ENCODE results near the gene DENND4A. TPM values are rescaled to one million over a fixed set of nuclear protein-coding genes. Genes with fewer than 3 reads are reported as not detected.
"Not testable (repeated sequence)": the region's sequence is repeated elsewhere in the genome, so short reads cannot be mapped to it uniquely, and the experiment has no call there.

The DENND4A gene
- total RNA-seq, 1 experiment from 2014 or later = 16.4 TPM

DNA sequence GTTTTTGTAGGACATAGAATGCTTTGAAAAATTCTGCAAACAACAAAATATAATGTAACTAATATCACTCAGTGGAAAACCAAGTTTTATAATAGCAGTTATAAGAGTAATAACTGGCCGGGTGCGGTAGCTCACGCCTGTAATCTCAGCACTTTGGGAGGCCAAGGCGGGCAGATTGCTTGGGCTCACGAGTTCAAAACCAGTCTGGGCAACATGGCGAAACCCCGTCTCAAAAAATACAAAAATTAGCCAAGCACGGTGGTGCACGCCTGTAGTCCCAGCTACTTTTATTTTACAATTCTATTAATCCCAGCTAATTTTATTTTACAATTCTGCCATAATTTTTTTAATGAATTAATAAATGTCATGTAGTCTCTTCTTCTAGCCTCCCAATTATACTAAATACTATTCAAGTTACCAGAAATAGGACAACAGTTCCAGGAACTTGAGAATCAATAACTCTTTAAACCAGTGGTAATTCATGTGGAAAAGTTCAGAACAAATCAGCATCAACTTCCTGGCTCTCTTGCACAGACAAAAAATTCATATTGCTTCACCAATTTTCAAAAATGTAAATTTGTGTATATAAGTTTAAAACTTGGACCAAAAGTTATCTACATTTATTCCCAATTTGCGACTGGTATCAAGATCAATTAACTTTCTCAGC is 2.2 kb downstream of the DENND4A start:
- no peak for DNase-seq (ENCODE audit: low read depth)

DNA sequence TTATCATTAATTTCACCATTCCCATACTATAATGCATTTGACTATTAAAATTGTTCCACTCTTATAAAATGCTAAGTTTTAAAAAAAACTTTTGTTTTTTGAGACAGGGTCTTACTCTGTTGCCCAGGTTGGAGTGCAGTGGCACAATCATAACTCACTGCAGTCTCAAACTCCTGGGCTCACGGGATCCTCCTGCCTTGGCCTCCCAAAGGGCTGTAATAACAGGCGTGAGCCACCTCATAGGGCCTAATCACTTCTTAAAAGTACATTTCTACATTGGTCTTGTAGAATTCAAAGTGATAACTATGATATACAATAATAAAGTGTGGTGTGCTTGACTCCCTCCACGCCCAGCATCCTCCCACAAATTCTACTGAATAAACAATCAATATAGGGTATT is 3.0 kb downstream of the DENND4A start:
- no peak for DNase-seq (ENCODE audit: low read depth)

DNA sequence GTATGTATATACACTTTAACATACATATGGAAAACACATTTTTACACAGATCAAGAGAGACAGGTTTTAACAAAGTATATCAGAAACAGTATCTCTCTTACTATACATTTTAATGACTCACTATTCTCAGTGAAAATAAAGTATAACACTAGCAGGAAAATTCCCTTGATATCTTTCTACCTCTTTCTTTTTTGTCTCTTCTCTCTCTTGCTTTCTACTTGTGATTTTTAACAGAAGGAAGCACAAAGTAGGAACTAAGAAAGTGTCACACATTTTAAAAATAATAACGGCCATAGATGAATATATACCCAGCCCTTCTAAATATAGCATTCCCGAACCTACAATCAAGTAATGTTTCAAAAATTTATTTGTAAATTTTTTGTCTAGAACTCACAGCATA is 4.8 kb downstream of the DENND4A start:
- DNase-seq (ENCODE audit: low read depth) = no peak

DNA sequence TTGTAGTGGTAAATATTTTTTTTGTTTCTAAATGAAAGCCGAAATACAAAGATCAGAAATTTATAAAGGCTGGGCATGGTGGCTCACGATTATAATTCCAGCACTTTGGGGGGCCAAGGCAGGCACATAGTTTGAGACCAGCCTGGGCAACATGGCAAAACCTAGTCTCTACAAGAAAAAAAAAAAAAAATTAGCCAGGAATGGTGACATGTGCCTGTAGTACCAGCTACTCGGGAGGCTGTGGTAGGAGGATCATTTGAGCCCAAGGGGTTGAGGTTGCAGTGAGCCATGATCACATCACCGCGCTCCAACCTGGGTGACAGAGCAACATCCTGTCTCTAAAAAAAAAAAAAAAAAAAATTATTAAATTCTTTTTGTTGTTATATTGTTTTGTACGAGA is 6.9 kb downstream of the DENND4A start:
- no peak for DNase-seq (ENCODE audit: low read depth)

DNA sequence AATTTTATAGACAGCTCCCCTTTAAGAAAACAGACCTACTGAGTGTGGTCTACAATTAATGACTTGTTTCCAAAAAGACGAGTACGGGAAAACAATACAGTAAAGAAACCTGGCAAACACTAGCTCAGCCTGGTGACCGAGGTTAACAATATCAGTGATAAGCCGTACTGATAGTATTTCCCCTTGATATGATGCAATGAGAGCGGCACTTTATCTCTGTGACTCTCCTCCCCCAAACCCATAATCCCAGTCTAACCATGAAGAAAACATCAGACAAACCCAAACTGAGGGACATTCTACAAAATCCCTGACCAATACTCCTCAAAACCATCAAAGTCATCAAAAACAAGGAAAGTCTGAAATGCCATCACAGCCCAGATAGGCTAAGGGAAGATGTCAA is 8.2 kb downstream of the DENND4A start:
- no peak for DNase-seq (ENCODE audit: low read depth)

DNA sequence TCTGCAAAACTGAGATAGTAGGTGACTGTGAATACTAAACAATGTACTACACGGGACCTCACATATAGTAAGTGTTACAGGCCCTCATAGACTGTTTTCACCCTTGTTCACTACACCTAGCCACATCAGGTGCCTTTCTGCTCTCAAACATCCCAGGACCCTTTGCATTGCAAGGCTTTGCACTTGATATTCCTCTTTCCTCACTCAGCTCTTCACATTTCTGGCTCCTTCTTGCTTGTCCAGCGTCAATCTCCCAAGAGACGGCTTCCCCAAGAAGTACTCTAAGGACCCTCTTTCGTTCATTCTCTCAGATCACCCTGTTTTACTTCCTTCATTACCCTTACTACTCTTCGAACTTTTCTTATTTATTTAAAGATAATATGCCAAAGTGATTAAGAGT is 10.0 kb downstream of the DENND4A start:
- no peak for DNase-seq (ENCODE audit: low read depth)

DNA sequence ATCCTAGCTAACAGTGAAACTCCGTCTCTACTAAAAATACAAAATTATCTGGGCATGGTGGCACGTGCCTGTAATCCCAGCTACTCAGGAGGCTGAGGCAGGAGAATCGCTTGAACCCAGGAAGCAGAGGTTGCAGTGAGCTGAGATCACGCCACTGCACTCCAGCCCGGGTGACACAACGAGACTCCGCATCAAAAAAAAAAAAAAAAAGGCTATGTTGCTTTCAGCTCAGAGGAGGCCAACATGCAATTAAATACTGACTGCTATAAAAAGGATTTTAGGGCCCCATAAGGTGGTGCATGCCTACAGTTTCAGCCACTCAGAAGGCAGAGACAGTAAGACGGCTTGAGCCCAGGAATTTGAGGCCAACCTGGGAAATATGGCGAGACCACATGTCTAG is 13.4 kb downstream of the DENND4A start:
- DNase-seq (ENCODE audit: low read depth) = not testable (repeated sequence)

DNA sequence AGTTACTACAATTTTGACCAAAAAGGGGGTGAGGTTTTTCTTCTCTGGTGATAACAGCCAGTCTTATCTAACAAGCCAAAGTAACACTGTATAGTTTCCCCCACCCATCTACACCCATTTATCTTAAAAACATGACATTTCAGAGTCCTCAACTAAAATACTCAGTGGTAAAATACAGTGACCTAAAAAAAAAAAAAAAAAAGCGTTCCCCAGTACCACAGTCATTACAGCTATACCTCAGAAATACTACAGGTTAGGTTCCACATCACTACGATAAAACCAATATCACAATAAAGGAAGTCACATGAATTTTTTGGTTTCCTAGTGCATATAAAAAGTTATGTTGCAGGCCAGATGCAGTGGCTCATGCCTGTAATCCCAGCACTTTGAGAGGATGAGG is 13.8 kb downstream of the DENND4A start:
- DNase-seq (ENCODE audit: low read depth) = no peak

DNA sequence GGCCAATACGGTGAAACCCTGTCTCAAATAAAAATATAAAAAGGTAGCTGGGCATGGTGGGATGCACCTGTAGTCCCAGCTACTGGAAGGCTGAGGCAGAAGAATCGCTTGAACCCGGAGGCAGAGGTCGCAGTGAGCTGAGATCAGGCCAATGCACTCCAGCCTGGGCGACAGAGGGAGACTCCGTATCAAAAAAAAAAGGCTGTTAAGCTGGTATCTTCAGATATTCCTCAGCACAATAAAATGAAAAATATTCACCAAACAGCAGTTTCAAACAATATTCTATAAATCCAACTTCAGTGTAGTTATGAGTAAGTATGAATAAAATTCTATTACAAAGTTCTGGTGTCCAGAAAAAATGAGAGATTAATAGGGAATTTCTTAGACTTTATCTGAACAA is 14.2 kb downstream of the DENND4A start:
- no peak for DNase-seq (ENCODE audit: low read depth)

DNA sequence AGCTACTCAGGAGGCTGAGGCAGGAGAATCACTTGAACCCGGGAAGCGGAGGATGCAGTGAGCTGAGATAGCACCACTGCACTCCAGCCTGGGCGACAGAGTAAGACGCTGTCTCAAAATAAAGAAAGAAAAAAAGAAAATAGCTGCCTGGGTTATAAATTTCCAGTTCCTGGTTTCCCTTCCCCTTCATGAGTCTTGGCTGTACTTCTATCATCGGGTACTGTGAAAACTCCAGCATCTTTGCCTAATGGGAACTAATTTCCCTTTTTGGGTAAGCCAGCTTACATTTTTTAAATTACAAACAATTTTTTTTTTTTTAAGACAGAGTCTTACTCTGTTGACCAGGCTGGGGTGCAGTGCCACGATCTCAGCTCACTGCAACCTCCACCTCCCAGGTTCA is 15.0 kb downstream of the DENND4A start:
- DNase-seq (ENCODE audit: low read depth) = no peak

DNA sequence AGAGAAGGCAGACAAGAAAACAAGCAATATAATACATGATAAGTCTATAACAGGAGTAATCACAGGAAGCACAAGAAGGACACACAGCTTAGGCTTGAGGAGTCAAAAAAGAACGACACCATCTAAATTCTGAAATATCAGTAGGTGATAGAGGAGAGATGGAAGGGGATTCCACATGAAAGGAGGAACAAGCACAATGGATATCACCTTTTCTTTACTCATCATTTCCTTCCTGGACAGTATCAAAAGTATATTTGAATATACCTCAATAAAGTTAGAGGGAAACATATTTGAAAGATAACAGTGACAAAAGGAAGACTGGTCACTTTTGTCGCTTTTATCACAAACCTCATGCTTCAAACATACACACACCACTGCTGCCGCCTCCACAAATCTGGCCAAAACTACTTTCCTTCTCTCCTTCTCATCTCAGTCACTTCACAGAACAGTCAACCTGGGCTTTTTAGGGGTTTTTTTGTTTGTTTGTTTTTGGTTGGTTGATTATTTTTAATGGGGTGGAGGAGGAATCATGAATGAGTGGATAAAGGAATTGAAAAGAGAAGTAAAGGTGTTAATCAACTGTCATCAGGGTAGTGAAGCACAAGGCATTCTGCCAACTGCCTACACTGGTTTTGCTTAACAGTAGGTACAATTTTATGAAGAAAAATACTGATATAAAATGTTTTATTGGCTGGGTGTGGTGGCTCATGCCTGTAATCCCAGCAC is 18.5 kb downstream of the DENND4A start:
- DNase-seq (ENCODE audit: low read depth) = no peak

DNA sequence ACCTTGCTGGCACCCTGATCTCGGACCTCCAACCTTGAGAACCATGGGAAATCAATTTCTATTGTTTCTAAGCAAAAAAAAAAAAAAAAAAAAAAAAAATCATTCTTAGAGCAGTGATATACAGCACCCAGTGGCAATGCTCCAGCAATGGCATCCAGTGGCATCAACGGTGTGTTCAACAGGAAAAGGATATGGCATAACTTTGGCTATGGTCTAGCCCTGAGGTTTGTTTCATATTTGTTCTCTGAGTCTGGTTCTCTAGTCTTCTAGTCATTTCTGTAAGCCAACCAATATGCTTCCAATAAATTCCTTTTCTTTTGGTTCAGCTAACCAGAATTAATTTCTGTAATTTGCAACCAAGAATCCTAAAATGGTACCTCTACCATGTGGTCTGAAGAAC is 19.2 kb downstream of the DENND4A start:
- no peak for DNase-seq (ENCODE audit: low read depth)

DNA sequence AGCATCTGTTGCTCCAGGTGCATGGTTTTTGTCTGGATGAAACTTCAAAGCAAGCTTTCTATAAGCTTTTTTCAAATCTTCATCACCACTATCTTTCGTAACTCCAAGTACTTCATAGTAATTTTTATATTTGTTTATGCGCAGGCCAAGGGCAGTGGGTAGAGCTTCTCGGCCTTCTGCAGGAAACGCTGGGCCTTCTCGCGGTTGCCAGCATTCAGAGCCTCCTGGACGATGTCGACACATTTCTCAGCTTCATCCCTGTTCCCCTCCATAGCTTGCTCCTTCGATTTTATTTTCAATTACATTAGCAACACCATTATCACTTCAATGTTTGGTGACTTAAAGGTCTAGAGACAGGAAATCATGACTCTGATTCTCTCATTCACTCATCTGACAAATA is 20.2 kb downstream of the DENND4A start:
- no peak for DNase-seq (ENCODE audit: low read depth)

DNA sequence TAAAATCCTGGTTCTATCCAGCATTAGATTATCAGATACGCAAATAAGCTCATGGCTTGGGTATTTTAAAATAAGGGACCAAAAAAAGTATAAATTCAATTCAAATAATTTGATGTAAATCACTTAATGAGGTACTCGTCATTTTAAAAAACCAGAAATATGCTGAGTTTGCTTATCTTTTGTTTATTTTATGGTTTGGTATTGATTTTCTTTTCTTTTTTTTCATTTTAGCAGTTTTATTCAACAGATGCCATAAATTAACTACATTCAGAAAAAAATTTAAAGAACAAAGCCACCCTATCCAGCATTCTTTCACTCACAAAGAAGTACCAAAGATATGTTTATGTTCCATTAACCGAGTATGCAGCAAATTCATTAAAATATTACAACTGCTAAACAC is 22.6 kb downstream of the DENND4A start:
- no peak for DNase-seq (ENCODE audit: low read depth)

DNA sequence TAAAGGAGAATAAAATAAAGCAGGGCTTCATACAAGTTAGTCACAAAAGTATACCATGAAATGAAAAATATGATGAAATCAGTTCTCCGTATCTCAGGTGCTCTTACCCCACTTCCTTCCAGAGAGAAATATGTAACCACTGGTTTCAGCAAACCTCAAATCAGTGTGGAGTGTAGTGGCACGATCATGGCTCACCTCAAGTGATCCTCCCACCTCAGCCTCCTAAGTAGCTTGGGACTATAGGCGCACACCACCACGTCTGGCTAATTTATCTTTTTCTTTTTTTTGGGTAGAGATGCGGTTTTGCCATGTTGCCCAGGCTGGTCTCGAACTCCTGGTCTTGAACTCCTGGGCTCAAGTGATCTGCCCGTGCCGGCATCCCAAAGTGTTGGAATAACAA is 24.2 kb downstream of the DENND4A start:
- DNase-seq (ENCODE audit: low read depth) = no peak

DNA sequence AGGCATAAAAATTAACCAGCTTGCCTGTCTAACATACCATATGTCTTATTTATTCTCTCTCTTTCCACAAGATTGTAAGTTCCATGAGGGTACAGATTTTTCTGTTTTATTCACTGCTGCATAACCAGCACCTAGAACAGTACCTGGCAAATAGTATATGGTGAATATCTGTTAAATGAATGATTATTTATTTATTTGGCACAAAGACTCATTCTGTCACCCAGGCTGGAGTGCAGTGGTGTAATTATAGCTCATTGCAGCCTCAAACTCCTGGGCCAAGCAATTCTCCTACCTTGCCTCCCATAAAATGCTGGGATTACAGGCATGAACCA is 24.9 kb downstream of the DENND4A start:
- DNase-seq (ENCODE audit: low read depth) = no peak

DNA sequence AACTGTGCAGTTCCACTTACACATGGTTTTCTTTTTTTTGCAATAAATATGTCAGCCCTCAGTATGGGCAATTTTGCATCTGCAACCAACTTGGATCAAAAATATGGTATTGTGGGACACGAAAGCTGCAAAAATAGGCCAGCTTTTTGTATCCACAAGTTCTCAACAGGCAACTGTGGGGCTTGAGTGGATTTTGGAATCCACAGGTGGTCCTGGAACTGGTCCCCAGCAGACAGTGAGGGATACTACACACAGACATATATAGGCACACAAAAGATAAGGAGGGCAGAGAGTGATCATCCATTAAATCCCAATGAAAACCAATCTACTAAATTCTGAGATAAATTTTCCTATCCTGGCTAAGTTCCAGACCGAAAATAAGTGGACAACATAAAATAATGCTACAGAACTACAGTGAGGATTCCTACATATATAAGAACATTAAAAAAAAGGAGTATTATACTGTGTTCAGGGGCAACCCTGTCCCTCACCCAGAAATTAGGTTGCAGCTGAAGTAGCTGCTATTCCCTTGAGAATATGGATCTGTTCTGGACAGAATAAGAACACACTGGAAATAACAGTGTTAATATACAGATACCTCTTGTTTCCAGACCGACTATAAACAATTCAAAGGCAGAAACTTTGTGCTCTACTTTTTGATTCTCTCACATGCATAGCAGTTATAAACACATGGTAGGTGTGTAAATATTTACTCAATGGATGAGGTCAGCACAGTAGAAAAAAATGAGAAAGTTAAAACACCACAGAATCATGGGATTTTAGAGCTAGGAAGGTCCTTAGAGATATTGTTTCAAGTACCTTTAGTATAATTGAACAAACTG is 25.4 kb downstream of the DENND4A start:
- DNase-seq (ENCODE audit: low read depth) = no peak

DNA sequence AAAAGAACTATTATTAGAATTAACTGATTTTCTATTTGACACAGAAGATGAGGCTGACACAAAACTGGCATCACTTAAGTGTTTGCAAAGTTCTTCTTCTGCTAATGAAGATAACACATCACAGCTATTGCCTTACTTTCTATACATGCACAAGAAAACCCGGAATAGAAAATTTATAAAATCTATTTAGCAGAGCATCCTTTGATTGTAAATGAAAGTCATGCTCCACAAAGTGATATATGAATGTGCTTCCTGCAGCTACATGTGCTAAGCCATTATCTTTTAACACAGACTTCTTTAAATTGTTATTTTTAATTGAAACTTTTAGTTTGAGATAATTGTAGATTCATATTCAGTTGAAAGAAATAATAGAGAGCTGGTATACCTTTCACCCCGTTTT is 27.0 kb downstream of the DENND4A start:
- no peak for DNase-seq (ENCODE audit: low read depth)

DNA sequence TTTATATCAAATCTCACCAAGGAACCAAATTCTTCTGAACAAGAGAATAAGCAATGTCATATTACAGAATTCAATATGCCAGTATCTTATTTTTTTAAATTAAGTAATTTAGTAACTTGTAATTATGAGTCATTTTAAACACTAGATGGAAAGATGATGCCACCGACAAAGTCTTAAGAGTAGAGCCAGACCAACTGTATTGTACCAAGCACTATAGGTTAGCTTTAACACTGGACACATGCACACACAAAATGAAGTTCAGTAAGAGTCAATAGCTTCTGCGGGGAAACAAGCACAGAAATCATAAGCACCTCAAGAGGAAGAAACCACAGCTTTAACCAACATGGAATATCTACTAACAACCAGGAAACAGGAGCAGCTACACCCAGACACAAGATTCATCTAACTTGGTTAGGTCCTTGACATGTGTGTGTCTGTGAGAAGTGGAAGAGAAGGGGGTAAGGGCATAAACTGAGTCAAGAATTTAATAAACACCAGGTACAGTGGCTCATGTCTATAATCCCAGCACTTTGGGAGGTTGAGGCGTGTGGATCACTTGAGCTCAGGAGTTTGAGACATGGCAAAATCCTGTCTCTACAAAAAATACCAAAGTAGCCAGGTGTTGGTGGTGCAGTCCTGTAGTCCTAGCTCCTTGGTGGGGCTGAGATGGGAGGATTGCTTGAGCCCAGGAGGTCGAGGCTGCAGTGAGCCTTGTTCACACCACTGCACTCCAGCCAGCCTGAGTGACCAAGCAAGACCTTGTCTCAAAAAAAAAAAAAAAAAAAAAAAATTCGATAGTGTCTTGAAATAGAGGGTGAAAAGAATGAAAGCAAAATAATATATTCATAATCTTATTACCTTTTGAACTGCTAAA is 28.9 kb downstream of the DENND4A start:
- no peak for DNase-seq (ENCODE audit: low read depth)

DNA sequence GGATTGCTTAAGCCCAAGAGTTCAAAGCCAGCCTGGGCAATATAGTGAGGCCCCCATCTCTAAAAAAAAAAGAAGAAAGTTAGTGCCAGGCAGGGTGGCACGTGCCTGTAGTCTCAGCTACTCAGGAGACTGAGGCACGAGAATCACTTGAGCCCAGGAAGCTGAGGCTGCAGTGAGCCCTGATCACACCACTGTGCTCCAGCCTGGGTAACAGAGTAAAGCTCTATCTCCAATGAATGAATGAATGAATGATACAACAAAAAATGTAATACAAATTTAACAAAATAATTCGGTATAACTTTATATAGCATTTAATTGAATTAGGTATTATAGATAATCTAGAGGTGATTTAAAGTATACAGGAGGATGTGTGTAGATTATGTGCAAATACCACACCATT is 29.7 kb downstream of the DENND4A start:
- DNase-seq (ENCODE audit: low read depth) = no peak

DNA sequence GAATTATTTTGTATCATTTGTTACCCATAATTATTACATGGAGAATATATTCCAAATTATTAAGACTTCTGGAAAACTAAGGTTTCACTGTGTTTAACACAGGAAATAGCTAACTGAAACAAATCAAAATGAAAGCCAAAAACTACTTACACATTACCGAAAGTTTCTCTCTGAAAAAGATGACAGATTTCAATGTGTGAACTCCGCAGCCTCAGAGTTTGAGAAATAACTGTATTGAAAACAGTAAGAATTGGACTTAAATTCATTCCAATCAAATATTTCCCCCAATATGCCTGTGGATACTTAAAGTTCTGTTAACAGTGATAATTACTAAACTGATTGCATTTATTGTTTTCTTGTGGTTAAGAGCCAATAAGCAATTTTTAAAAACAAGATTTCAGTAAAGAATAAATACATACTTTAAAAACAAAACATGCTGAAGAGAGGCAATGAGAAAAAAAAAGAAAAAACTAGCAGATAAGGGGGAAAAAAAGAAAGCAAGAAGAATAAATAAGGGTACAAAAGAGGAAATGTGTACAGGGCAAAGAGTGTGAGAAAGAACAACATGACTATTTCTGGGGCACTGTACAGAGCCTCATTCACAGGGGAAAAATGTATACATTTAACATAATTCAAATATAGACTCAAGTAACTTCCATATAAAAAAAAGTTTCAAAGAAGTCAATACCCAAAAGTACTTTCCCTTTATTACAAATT is 30.7 kb downstream of the DENND4A start:
- DNase-seq (ENCODE audit: low read depth) = no peak

Data from LHCN-M2 (cell line).